Right lobe of liver (tissue), 6 donors: ENCODE data around the gene MITD1. TPM values are rescaled to one million over a fixed set of nuclear protein-coding genes. Genes with fewer than 3 reads are reported as not detected.

ENCODE experiments used
- ATAC-seq, 4 donors: fragments of 200-7000 bp; cut with Tn5 transposase; one replicate each; pipeline ENCODE4 v1.9.1; 2020; ENCODE audit warnings: mild to moderate bottlenecking in 4 of 4, moderate library complexity in 4 of 4
- DNase-seq, 3 donors: peaks; one replicate each; pipeline ENCODE4 v3.0.0-alpha.2; 2020
- H3K27ac ChIP-seq, 3 donors: fragments of 200-600 bp; one replicate each; pipeline ENCODE4 v1.8.0; 2022
- H3K27me3 ChIP-seq, 2 donors: fragments of 200-600 bp; one replicate each; pipeline ENCODE4 v1.8.0; 2022
- H3K36me3 ChIP-seq, 4 donors: fragments of 200-600 bp; sonication (generic) in 1 of 4; one replicate each; pipeline versions ENCODE4 v1.5.1 to v1.8.0; 2017 to 2022; ENCODE audit warnings: control low read depth in 1 of 4
- H3K4me1 ChIP-seq, 4 donors: fragments of 200-600 bp; sonication (generic) in 1 of 4; one replicate each; pipeline versions ENCODE4 v1.5.1 to v1.8.0; 2017 to 2022; ENCODE audit warnings: control low read depth in 1 of 4
- H3K4me3 ChIP-seq, 3 donors: fragments of 200-600 bp; one replicate each; pipeline ENCODE4 v1.8.0; 2022
- H3K9me3 ChIP-seq, 4 donors: fragments of 200-600 bp; sonication (generic) in 1 of 4; one replicate each; pipeline versions ENCODE4 v1.5.1 to v1.8.0; 2017 to 2022; ENCODE audit warnings: control low read depth in 1 of 4
- CTCF ChIP-seq, 4 donors: fragments of 200-600 bp in 3 of 4; fragments of 450-650 bp in 1 of 4; IDR thresholded peaks; one replicate each; pipeline versions ENCODE4 v1.5.1 to v1.8.0; 2016 to 2022; ENCODE audit warnings: antibody characterized with exemption in 4 of 4, mild to moderate bottlenecking in 2 of 4
- POLR2A ChIP-seq: fragments of 450-650 bp; IDR thresholded peaks from one replicate; pipeline ENCODE4 v1.6.1; 2017; ENCODE audit warnings: antibody characterized with exemption, mild to moderate bottlenecking
- WGBS: methylation state at CpG from one replicate; pipeline ENCODE4 v1.1.6; 2018; ENCODE audit warnings: low coverage, low lambda C conversion rate; ENCODE audit not compliant: insufficient coverage; ENCODE audit errors: missing lambda C conversion rate; 5-methylcytosine and 5-hydroxymethylcytosine counted together
- intact Hi-C, 2 donors: fragments of 100-400 bp; cut with DNase I; formaldehyde crosslinking; loops; one replicate each; pipeline versions ENCODE4 v1.11.2 to v1.14.1; 2022
- total RNA-seq, 6 experiments: library from RNA; depleted of rRNA in 2 of 6; stranded (reverse); fragments of >200 nt in 2 of 6; fragmentation: NEBNext Ultra II Directional in 3 of 6; extraction: Animal tissue kit (Norgen Biotek cat#: 25700) in 3 of 6; gene quantifications; one replicate each; pipeline versions ENCODE4 v1.1.0 to v1.2.4, GENCODE V29; 2016 to 2023
- donor health status: DM: no; HTN: yes; CAD: no.
- donor health status: DM: no; HTN: no; CAD: no.
- donor health status: DM: no; HTN: no; CAD: no.
- donor health status: DM: no; HTN: yes; CAD: no.
- donor health status: DM: no; HTN: yes; CAD: no.

MITD1 gene
- total RNA-seq, 6 experiments from 2014 or later = 4.0 to 12.5 (median 9.6) TPM

- H3K36me3 ChIP-seq = peaks cover 0 to 12% (median 0%) of the 10 kb centered on the region in 4 donors
- no peaks in the 10 kb centered on the region for H3K9me3 ChIP-seq
- intact Hi-C loops = no loop called here
- peaks cover 0 to 7% (median 0%) of the 10 kb centered on the region in 4 donors for H3K4me1 ChIP-seq
- TF ChIP-seq POLR2A (no peak), CTCF (IDR thresholded peaks at IDR 0.05) (no peak)
- WGBS = 93% methylated on average over 4 of the region's 4 CpGs
- H3K27me3 ChIP-seq = no peaks in the 10 kb centered on the region
- no peak overlapping the region for H3K27ac ChIP-seq
- ATAC-seq (no peak), DNase-seq (no peak)
- no peak overlapping the region for H3K4me3 ChIP-seq
These were observed 21.3 kb downstream of the MITD1 start for GRCh38 chr2:99159594-99159993.

GRCh38 chr2:99158599-99158998 is 22.3 kb downstream of the MITD1 start:
- no peak overlapping the region for H3K4me3 ChIP-seq
- TF ChIP-seq POLR2A (no peak), CTCF (IDR thresholded peaks at IDR 0.05) (no peak)
- ATAC-seq = no peak
- H3K4me1 ChIP-seq = peaks cover 0 to 12% (median 0%) of the 10 kb centered on the region in 4 donors
- no peak for DNase-seq
- H3K27ac ChIP-seq = no peak overlapping the region
- WGBS = 86% methylated on average over 5 of the region's 5 CpGs
- intact Hi-C loops = no loop called here
- no peaks in the 10 kb centered on the region for H3K27me3 ChIP-seq
- peaks cover 0 to 12% (median 0%) of the 10 kb centered on the region in 4 donors for H3K36me3 ChIP-seq
- no peaks in the 10 kb centered on the region for H3K9me3 ChIP-seq

- intact Hi-C loops = no loop called here
- TF ChIP-seq CTCF (IDR thresholded peaks at IDR 0.05) = no peak
- TF ChIP-seq POLR2A = no peak
- H3K27me3 ChIP-seq = no peaks in the 10 kb centered on the region
- peaks cover 0 to 12% (median 0%) of the 10 kb centered on the region in 4 donors for H3K36me3 ChIP-seq
- ATAC-seq (no peak), DNase-seq (no peak)
- H3K4me1 ChIP-seq = peaks cover 0 to 16% (median 0%) of the 10 kb centered on the region in 4 donors
- 56% methylated on average over 1 of the region's 1 CpG for WGBS
- H3K4me3 ChIP-seq = no peak overlapping the region
- H3K27ac ChIP-seq = no peak overlapping the region
- H3K9me3 ChIP-seq = no peaks in the 10 kb centered on the region
These were observed 24.0 kb downstream of the MITD1 start for GRCh38 chr2:99156891-99157290.

- Histone ChIP-seq H3K36me3 (peaks cover 0 to 12% (median 0%) of the 10 kb centered on the region in 4 donors), H3K4me1 (peaks cover 0 to 16% (median 0%) of the 10 kb centered on the region in 4 donors), H3K9me3 (no peaks in the 10 kb centered on the region), H3K27me3 (no peaks in the 10 kb centered on the region), H3K27ac (peak within 1 kb of the TSS; percentile 86 to 94 (median 87)), H3K4me3 (peak within 1 kb of the TSS; percentile 74 to 93 (median 84))
- intact Hi-C loops = no loop called here
- peak; percentile 97 to 99 (median 98) for ATAC-seq
- peak; percentile 94 to 95 (median 94) for DNase-seq
- 0% methylated on average over 31 of the region's 70 CpGs for WGBS
- peak; percentile 80 for TF ChIP-seq POLR2A
- no peak for TF ChIP-seq CTCF (IDR thresholded peaks at IDR 0.05)
These were observed 26.0 kb downstream of the MITD1 start, which contains the start of the genes LIPT1 and TSGA10 for GRCh38 chr2:99154643-99155536. Gene LIPT1, plus strand, starts transcription at chr2:99154967. Its CDS starts 6,991 bp downstream, at chr2:99161958. Gene TSGA10, minus strand, starts transcription at chr2:99154942. Its CDS starts 45,503 bp downstream, at chr2:99109439.
